Neural cell (in vitro differentiated cells): ENCODE data around the gene LCE1E. TPM values are rescaled to one million over a fixed set of nuclear protein-coding genes. Genes with fewer than 3 reads are reported as not detected.

ENCODE experiments used
- polyA plus RNA-seq: library from polyadenylated mRNA; depleted of rRNA; stranded (reverse); fragments of >200 nt; gene quantifications from 2 replicates; pipeline ENCODE4 v1.2.3, GENCODE V29; 2014

The LCE1E gene
- polyA plus RNA-seq, 1 donor from 2014 or later: not detected

Other genes with a start within 250 kb of the LCE1E start
- not detected in 2 replicates for gene LCE3E, start 219.5 kb upstream of the LCE1E start, polyA plus RNA-seq
- not detected in 2 replicates for gene LCE3D, start 205.7 kb upstream of the LCE1E start, polyA plus RNA-seq
- gene LCE3C, start 186.0 kb upstream of the LCE1E start, polyA plus RNA-seq: not detected in 2 replicates
- gene LCE3B, start 172.4 kb upstream of the LCE1E start, polyA plus RNA-seq: not detected in 2 replicates
- not detected in 2 replicates for gene LCE3A, start 163.2 kb upstream of the LCE1E start, polyA plus RNA-seq
- not detected in 2 replicates for gene LCE2D, start 122.9 kb upstream of the LCE1E start, polyA plus RNA-seq
- gene LCE2C, start 111.0 kb upstream of the LCE1E start, polyA plus RNA-seq: not detected in 2 replicates
- gene LCE2B, start 100.1 kb upstream of the LCE1E start, polyA plus RNA-seq: not detected in 2 replicates
- not detected in 2 replicates for gene LCE2A, start 87.9 kb upstream of the LCE1E start, polyA plus RNA-seq
- gene LCE4A, start 78.1 kb upstream of the LCE1E start, polyA plus RNA-seq: not detected in 2 replicates
- not detected in 2 replicates for gene KPRP, start 28.2 kb upstream of the LCE1E start, polyA plus RNA-seq
- not detected in 2 replicates for gene LCE1F, start 11.1 kb upstream of the LCE1E start, polyA plus RNA-seq
- gene LCE1D, start 10.5 kb downstream of the LCE1E start, polyA plus RNA-seq: not detected in 2 replicates
- gene LCE1C, start 20.4 kb downstream of the LCE1E start, polyA plus RNA-seq: not detected in 2 replicates
- gene LCE1B, start 25.7 kb downstream of the LCE1E start, polyA plus RNA-seq: not detected in 2 replicates
- gene LCE1A, start 41.2 kb downstream of the LCE1E start, polyA plus RNA-seq: not detected in 2 replicates
- gene LCE6A, start 56.6 kb downstream of the LCE1E start, polyA plus RNA-seq: not detected in 2 replicates
- not detected in 2 replicates for gene LCE7A, start 73.7 kb downstream of the LCE1E start, polyA plus RNA-seq
- gene SMCP, start 92.1 kb downstream of the LCE1E start, polyA plus RNA-seq: not detected in 2 replicates
- not detected in 2 replicates for gene IVL, start 122.3 kb downstream of the LCE1E start, polyA plus RNA-seq
- gene SPRR5, start 160.9 kb downstream of the LCE1E start, polyA plus RNA-seq: not detected in 2 replicates
- not detected in 2 replicates for gene SPRR4, start 184.4 kb downstream of the LCE1E start, polyA plus RNA-seq
- not detected in 2 replicates for gene SPRR1A, start 197.8 kb downstream of the LCE1E start, polyA plus RNA-seq
- gene SPRR3, start 215.5 kb downstream of the LCE1E start, polyA plus RNA-seq: not detected in 2 replicates
- not detected in 2 replicates for gene SPRR1B, start 244.9 kb downstream of the LCE1E start, polyA plus RNA-seq